ENCODE results near the gene MSI2. TPM values are rescaled to one million over a fixed set of nuclear protein-coding genes. Genes with fewer than 3 reads are reported as not detected.

The MSI2 gene
- total RNA-seq, 1 donor from 2014 or later: 110 TPM

- ATAC-seq (ENCODE audit: poor library complexity) (peak; percentile 96), DNase-seq (no peak)
- intact Hi-C loops (cut with DNase I): loop anchor here (5.0 to 10.0 kb wide), 2 partner anchors 430 to 503 kb away; partner anchors contain the start of gene CCDC182
Measured at GRCh38 chr17:57242148-57242547, 14.2 kb upstream of the MSI2 start.

GRCh38 chr17:57243171-57243622 lies 13.1 kb upstream of the MSI2 start:
- intact Hi-C loops (cut with DNase I): loop anchor here (5.0 to 10.0 kb wide), 2 partner anchors 429 to 502 kb away; partner anchors contain the start of gene CCDC182
- ATAC-seq (ENCODE audit: poor library complexity) (peak; percentile 87), DNase-seq (peak; percentile 74)

- no peak for DNase-seq
Measured at GRCh38 chr17:57245786-57246185, 10.5 kb upstream of the MSI2 start.

GRCh38 chr17:57246257-57246656 lies 10.1 kb upstream of the MSI2 start:
- ATAC-seq (ENCODE audit: poor library complexity) (no peak), DNase-seq (no peak)
- intact Hi-C loops (cut with DNase I): loop anchor here (10.0 kb wide), 1 partner anchor 499 kb away; the partner anchor contains the start of gene CCDC182

More at GRCh38 chr17:57245786-57246185, 10.5 kb upstream of the MSI2 start:
- intact Hi-C loops (cut with DNase I): loop anchor here (10.0 kb wide), 1 partner anchor 499 kb away; the partner anchor contains the start of gene CCDC182
- no peak for ATAC-seq (ENCODE audit: poor library complexity)

GRCh38 chr17:57247261-57247660 lies 9.1 kb upstream of the MSI2 start:
- DNase-seq: no peak
- ATAC-seq (ENCODE audit: poor library complexity): no peak
- intact Hi-C loops (cut with DNase I): loop anchor here (10.0 kb wide), 1 partner anchor 498 kb away; the partner anchor contains the start of gene CCDC182

GRCh38 chr17:57247913-57248312 lies 8.4 kb upstream of the MSI2 start:
- intact Hi-C loops (cut with DNase I): loop anchor here (10.0 kb wide), 1 partner anchor 497 kb away; the partner anchor contains the start of gene CCDC182
- no peak for DNase-seq
- no peak for ATAC-seq (ENCODE audit: poor library complexity)

- intact Hi-C loops (cut with DNase I): loop anchor here (10.0 kb wide), 1 partner anchor 495 kb away; the partner anchor contains the start of gene CCDC182
- DNase-seq: no peak
- ATAC-seq (ENCODE audit: poor library complexity): no peak
Measured at GRCh38 chr17:57249520-57249919, 6.8 kb upstream of the MSI2 start.

- no peak for DNase-seq
- intact Hi-C loops (cut with DNase I): loop anchor here (10.0 kb wide), 1 partner anchor 194 kb away; no protein-coding TSS in a partner anchor
- ATAC-seq (ENCODE audit: poor library complexity): no peak
Measured at GRCh38 chr17:57251211-57251787, 5.0 kb upstream of the MSI2 start.

GRCh38 chr17:57253362-57254065 lies 2.8 kb upstream of the MSI2 start:
- ATAC-seq (ENCODE audit: poor library complexity) (no peak), DNase-seq (no peak)
- intact Hi-C loops (cut with DNase I): loop anchor here (10.0 kb wide), 1 partner anchor 191 kb away; no protein-coding TSS in a partner anchor

GRCh38 chr17:57255182-57255775 lies 1.0 kb upstream of the MSI2 start:
- DNase-seq (no peak), ATAC-seq (ENCODE audit: poor library complexity) (no peak)
- intact Hi-C loops (cut with DNase I): loop anchor here (10.0 kb wide), 1 partner anchor 190 kb away; no protein-coding TSS in a partner anchor

GRCh38 chr17:57256708-57257112 lies 387 bp downstream of the MSI2 start:
- ATAC-seq (ENCODE audit: poor library complexity) (peak; percentile 20), DNase-seq (no peak)
- intact Hi-C loops (cut with DNase I): loop anchor here (10.0 kb wide), 1 partner anchor 188 kb away; no protein-coding TSS in a partner anchor

- ATAC-seq (ENCODE audit: poor library complexity): no peak
- intact Hi-C loops (cut with DNase I): loop anchor here (10.0 kb wide), 1 partner anchor 187 kb away; no protein-coding TSS in a partner anchor
- DNase-seq: no peak
Measured at GRCh38 chr17:57257195-57257894, 1.0 kb downstream of the MSI2 start.

GRCh38 chr17:57257895-57258851 lies 1.9 kb downstream of the MSI2 start:
- DNase-seq (no peak), ATAC-seq (ENCODE audit: poor library complexity) (no peak)
- intact Hi-C loops (cut with DNase I): loop anchor here (10.0 kb wide), 1 partner anchor 187 kb away; no protein-coding TSS in a partner anchor

- intact Hi-C loops (cut with DNase I): loop anchor here (10.0 kb wide), 1 partner anchor 185 kb away; no protein-coding TSS in a partner anchor
- ATAC-seq (ENCODE audit: poor library complexity): no peak
- DNase-seq: no peak
Measured at GRCh38 chr17:57259306-57259705, 3.0 kb downstream of the MSI2 start.

- ATAC-seq (ENCODE audit: poor library complexity): no peak
- DNase-seq: no peak
- intact Hi-C loops (cut with DNase I): loop anchor here (10.0 kb wide), 1 partner anchor 185 kb away; no protein-coding TSS in a partner anchor
Measured at GRCh38 chr17:57259817-57260216, 3.5 kb downstream of the MSI2 start.

GRCh38 chr17:57260325-57261083 lies 4.2 kb downstream of the MSI2 start:
- DNase-seq: no peak
- intact Hi-C loops (cut with DNase I): no loop called here
- ATAC-seq (ENCODE audit: poor library complexity): no peak

- ATAC-seq (ENCODE audit: poor library complexity) (no peak), DNase-seq (no peak)
- intact Hi-C loops (cut with DNase I): no loop called here
Measured at GRCh38 chr17:57261084-57261461, 4.8 kb downstream of the MSI2 start.

Measured in Right ventricle myocardium superior (tissue), 1 donor.